Astrocyte (in vitro differentiated cells and primary cell): Measurements from ENCODE around the gene IFT81.

Experiments
- EZH2 ChIP-seq: IDR thresholded peaks from 2 replicates; pipeline ENCODE4 v1.6.1; 2012; ENCODE audit warnings: mild to moderate bottlenecking, low read length, inconsistent platforms; ENCODE audit not compliant: insufficient read depth
- TF ChIP-seq, protein P1 (sequence below): IDR thresholded peaks from 2 replicates; pipeline ENCODE4 v1.5.1; 2011; ENCODE audit warnings: low read depth, mild to moderate bottlenecking, inconsistent platforms, low read length, moderate library complexity; ENCODE audit not compliant: insufficient read depth

DNA sequence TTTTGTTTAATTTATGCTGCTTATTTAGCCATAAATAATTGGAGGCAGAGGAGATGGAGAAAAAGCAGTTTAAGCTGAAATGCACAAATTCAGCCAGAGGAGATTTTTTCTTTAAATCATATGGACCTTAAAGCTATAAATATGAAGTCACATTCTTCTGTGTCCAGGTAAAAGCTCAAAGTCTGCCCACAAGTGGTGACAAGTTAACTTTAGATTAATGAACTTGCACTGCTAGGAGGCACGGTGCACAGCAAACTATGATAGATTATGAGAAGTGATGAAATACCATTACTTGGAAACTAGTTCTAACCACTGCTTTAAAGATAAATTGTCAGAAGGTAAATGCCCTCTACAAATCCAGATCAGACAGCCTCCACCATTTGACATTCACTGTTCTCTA lies 69.0 kb downstream of the IFT81 start:
- TF ChIP-seq EZH2 = no peak
- TF ChIP-seq, protein P1, sequence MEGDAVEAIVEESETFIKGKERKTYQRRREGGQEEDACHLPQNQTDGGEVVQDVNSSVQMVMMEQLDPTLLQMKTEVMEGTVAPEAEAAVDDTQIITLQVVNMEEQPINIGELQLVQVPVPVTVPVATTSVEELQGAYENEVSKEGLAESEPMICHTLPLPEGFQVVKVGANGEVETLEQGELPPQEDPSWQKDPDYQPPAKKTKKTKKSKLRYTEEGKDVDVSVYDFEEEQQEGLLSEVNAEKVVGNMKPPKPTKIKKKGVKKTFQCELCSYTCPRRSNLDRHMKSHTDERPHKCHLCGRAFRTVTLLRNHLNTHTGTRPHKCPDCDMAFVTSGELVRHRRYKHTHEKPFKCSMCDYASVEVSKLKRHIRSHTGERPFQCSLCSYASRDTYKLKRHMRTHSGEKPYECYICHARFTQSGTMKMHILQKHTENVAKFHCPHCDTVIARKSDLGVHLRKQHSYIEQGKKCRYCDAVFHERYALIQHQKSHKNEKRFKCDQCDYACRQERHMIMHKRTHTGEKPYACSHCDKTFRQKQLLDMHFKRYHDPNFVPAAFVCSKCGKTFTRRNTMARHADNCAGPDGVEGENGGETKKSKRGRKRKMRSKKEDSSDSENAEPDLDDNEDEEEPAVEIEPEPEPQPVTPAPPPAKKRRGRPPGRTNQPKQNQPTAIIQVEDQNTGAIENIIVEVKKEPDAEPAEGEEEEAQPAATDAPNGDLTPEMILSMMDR = no peak
